NB4 (cell line): ENCODE data around the gene S100A9.

Source experiments
- DNase-seq: peaks from one replicate; pipeline ENCODE4 v3.0.0; 2010; ENCODE audit warnings: low read depth
- H3K4me3 ChIP-seq: one replicate; pipeline ENCODE4 v1.5.1; 2011; ENCODE audit warnings: mild to moderate bottlenecking, low read depth, low read length, moderate library complexity
- MYC ChIP-seq: IDR thresholded peaks from 2 replicates; pipeline ENCODE4 v1.6.1; 2011; ENCODE audit warnings: low read depth, low read length
- POLR2A ChIP-seq: IDR thresholded peaks from 2 replicates; pipeline ENCODE4 v1.6.1; 2011; ENCODE audit warnings: mild to moderate bottlenecking; ENCODE audit not compliant: insufficient read length; ENCODE audit errors: extremely low read depth
- TF ChIP-seq, protein P1 (sequence below): IDR thresholded peaks from one replicate; pipeline ENCODE4 v1.5.1; 2012; ENCODE audit warnings: low read depth, low read length
- TF ChIP-seq, protein P2 (sequence below): IDR thresholded peaks from 2 replicates; pipeline ENCODE4 v1.6.1; 2011; ENCODE audit warnings: low read depth, low read length

The S100A9 gene

DNA sequence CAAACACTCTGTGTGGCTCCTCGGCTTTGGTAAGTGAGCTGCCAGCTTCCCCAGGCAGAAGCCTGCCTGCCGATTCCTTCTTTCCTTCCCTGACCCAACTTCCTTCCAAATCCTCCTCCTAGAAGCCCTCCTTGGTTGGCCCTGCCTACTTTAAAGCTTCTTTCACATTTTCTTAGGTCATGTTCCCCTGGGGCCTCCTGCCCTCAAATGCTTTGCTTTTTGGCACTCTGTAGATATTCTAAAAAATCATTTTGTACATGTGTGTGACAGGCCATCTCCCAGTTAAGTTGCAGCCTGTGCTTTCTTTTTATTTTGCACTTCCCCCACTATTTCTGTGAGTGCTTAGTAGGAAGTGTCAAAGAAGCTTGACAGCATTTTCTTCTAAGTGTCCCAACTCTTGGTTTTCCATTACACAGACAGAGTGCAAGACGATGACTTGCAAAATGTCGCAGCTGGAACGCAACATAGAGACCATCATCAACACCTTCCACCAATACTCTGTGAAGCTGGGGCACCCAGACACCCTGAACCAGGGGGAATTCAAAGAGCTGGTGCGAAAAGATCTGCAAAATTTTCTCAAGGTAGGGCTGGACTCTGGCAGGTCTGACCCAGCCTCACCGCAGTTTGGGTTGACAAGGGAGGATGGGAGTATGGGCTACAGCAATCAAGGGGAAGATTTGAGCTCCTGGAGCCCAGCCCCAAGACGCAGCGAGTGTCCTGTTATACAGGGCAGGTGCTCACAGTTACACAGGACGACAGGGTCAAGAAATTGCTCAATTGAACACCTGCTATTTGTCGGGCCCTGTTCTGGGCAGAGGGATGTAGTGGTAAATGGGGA lies at the start of gene S100A9:
TSS of gene S100A9 (plus strand) at position 2 of the 838 bp plus-strand sequence. CDS start at position 432, 430 bp downstream.
- peak; percentile 56 for DNase-seq
- no peak within 1 kb of the TSS for H3K4me3 ChIP-seq
- no peak for TF ChIP-seq POLR2A
- TF ChIP-seq, protein P1, sequence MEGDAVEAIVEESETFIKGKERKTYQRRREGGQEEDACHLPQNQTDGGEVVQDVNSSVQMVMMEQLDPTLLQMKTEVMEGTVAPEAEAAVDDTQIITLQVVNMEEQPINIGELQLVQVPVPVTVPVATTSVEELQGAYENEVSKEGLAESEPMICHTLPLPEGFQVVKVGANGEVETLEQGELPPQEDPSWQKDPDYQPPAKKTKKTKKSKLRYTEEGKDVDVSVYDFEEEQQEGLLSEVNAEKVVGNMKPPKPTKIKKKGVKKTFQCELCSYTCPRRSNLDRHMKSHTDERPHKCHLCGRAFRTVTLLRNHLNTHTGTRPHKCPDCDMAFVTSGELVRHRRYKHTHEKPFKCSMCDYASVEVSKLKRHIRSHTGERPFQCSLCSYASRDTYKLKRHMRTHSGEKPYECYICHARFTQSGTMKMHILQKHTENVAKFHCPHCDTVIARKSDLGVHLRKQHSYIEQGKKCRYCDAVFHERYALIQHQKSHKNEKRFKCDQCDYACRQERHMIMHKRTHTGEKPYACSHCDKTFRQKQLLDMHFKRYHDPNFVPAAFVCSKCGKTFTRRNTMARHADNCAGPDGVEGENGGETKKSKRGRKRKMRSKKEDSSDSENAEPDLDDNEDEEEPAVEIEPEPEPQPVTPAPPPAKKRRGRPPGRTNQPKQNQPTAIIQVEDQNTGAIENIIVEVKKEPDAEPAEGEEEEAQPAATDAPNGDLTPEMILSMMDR = no peak
- no peak for TF ChIP-seq MYC
- TF ChIP-seq, protein P2, sequence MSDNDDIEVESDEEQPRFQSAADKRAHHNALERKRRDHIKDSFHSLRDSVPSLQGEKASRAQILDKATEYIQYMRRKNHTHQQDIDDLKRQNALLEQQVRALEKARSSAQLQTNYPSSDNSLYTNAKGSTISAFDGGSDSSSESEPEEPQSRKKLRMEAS = no peak

DNA sequence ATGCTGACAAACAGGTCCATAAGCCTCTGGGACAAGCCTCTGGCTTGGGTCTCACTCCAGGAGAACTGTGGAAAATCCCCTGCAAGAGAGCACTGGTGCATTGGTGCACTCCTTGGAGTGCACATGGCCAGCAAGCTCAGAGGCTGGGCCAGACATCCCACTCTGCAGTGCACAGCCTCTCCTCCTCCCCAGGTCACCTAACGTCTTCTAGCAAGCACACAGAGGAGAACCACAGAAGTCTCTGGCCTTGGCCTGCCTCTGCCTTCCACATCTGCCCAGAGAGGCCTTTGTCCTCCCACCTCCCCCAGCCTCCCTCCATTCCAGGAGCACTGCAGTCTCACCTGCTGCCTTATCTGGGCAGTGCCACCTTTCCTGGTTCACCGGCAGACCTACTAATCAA lies 49.1 kb upstream of the S100A9 start:
- TF ChIP-seq, protein P1 = no peak
- TF ChIP-seq, protein P2 = no peak
- TF ChIP-seq MYC (no peak), POLR2A (no peak)
- DNase-seq = no peak

DNA sequence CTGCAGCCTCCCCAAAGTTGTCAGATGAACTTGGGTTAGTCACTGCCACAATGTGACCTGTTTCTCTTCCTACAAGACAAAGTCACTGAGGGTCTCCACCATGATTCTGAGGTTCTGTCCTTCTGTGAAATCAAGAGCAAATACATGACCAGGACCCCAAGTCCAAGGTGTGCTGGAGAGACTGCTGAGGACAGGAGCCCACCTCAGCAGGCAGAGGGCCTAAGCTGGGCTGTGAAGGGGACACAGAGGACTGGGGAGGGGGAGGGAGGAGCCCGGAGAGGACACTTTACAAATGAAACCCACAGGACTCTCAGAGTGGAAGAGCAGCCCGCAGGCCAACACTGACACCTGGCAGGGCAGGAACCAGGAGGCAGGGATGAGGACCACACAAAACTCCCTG lies 48.2 kb upstream of the S100A9 start:
- DNase-seq = no peak
- H3K4me3 ChIP-seq = no peak overlapping the region

More for the DNA sequence above, 49.1 kb upstream of the S100A9 start:
- H3K4me3 ChIP-seq = no peak overlapping the region

DNA sequence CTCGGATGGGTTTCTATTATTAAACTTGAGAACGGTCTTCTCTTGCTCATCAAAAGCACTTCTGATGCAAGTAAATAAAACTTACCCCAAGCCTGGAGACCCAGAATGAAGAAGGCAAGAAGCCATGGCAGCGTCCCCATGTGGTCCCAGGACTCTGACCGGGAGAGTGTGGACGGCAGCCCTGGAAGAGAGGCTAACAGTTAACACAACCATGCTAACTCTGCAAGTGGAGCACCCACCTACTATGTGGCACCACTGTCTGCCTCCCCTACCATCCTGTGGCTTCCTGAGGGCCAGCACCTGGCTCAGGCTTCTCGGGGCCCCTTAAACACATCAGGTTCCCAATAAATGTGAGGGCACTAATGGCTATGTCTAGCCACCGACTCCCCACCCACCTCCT lies 47.1 kb upstream of the S100A9 start:
- no peak overlapping the region for H3K4me3 ChIP-seq
- TF ChIP-seq POLR2A = no peak
- TF ChIP-seq, protein P2 = no peak
- TF ChIP-seq MYC = no peak
- TF ChIP-seq, protein P1 = no peak
- no peak for DNase-seq

More for the DNA sequence above, 48.2 kb upstream of the S100A9 start:
- TF ChIP-seq, protein P2 = no peak
- TF ChIP-seq MYC (no peak), POLR2A (no peak)
- TF ChIP-seq, protein P1 = no peak

DNA sequence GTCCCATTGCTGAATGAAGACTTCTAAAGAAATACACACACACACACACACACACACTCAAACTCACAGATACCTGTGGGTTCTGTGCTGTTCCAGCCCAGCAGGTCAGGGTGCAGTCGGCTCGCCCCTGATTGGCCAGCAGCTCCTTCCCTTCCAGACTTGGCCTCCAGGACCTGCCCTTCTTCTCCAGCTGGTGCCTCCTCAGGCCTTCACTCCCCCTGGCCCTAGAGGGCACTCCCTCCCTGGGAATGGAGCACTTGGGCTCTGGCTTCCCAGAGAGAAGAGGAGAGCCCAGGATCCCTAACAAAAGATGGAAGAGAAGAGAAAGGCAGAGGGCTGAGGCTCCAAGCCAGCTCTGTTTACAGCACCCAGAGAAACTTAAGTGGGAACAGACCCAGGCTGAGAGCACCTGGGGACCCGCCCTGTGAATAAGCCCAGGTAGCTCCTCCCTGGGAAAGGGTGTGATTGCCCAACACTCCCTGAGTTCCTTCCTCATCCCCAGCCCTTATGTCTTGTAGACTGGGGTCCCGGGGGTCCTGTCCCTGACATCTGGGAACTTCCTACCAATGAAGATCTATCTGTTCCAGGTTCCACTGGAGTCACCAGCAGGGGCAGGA lies 45.0 kb upstream of the S100A9 start, which contains the start of gene PGLYRP3:
TSS of gene PGLYRP3 (minus strand) at position 383 of the 617 bp plus-strand sequence. CDS start 2,287 bp downstream, outside the sequence.
- no peak for DNase-seq
- TF ChIP-seq, protein P2 = no peak
- TF ChIP-seq POLR2A (no peak), MYC (no peak)
- TF ChIP-seq, protein P1 = no peak
- no peak within 1 kb of the TSS for H3K4me3 ChIP-seq
